Measurements from ENCODE around the gene SBF1.

SBF1 gene

GRCh38 chr22:50485221-50486131, 10.6 kb upstream of the SBF1 start:
- no peak for DNase-seq (ENCODE audit: low read depth in 1 of 2, low spot score in 1 of 2)

DNA sequence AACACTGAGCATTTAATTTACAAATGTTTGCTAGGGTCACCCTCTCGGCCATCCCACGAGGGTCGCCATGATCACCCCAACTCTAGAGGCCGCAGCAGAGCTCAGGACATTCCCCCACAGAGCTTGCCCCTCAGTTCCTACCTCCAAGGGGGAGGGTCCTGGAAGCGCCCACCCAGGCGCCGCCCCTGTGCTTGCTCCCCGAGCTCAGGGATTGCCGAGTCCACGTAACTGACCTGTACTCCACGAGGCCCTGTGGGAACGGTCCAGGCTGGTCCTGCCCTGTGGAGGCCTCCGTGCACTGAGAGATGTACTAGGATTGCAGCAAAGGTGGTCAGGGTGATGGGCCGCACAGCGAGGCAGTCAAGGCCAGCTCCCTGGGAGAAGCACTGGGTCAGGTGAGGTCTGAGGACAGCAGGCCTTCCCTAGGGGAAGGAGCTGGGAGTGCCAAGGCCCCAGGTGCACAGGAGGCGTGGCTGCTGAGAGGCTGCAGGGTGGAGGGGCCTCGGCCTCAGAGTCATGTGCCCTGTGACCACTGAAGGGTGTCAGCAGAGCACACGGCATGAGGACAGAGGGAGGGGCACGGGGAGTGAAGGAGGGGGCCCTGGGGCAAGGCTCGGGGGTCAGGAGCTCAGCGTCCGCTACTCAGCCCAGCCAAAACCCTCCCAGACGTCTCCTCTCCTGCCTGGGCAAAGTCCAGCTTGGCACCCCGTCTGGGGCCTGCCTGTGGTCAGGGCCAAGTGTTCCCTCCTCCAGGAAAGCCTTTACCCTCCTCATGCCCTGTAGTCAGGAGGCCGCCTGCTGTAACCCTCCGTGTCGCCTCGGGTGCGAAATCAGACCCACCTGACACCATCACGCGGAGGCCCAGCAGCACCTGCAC, 9.4 kb upstream of the SBF1 start:
- DNase-seq (ENCODE audit: low read depth in 1 of 2, low spot score in 1 of 2) = no peak

DNA sequence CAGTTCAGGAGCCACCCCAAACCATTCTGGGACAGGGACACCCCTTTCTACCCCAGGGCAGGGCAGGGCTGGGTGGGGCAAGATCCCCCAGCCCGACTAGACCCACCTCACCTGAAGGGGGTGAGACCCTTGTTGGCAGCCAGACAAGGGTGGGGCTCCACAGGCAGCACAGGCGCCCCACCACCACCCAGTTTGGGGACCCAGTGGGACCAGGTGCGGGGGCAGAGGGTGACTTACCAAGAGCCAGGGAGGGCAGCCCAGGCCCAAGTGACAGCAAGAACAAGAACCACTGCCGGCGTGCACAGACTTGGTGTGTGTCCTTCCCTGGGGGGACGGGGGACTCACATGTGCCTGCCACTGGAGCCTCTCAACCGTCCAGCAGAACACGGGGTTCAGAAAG, 8.7 kb upstream of the SBF1 start:
- no peak for DNase-seq (ENCODE audit: low read depth in 1 of 2, low spot score in 1 of 2)

DNA sequence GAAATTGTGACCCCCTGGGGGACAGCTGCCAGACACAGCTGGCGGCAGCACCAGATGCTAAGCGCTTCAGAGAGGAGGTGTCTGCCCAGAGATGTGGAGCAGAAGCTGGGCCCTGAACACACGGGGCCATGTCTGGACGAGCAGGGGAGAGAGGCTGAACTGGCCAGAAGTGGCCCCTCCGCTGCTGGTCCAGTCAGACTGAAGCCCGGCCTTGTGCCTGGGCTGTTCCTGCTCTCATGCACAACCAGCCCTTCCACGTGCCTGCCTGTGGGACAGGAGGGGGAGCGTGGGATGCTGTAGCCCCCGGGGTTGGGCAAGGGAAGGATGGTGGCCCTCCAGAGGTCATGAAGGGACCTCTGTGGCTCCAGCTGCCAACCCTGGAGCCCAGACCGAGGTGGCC, 8.3 kb upstream of the SBF1 start:
- no peak for DNase-seq (ENCODE audit: low read depth in 1 of 2, low spot score in 1 of 2)

DNA sequence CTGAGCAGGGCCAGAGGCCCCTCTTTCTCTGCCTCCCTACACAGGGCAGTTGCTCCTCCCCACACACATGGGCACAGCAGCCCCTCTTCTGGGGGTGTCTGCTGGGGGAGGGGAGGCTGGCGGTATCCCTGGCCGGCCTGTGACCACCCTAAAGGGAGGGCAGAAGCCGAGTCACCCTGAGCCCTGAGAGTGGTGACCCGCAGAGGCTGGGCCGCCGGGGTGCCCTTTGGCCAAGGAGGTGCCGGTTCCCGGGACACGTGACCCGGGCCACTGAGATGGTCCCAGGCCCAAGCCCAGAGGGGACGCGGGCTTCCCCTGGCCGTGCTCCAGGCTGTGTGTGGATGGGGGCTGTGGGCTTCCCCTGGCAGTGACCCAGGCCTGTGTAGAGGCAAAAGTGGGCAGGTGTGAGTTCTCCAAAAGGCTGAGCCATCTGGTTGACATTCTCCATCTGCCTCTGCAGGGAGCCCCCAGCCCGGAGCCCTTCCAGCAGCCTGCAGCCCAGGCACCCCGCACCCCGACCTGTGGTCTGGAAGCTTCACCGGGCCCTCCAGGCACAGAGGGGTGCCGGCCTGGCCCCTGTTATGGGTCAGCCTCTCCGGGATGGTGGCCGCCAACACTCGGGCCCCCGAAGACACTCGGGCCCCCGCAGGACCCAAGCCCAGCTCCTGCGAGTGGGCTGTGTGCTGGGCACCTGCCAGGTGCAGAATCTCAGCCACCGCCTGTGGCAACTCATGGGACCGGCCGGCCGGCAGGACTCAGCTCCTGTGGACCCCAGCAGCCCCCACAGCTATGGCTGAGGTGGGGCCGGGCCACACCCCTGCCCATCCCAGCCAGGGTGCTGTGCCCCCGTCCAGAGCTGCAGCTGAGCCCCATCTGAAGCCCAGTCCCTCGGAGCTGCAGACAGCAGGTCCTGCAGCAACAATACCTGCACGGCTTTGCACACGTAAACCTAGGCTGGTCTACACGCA, 7.6 kb upstream of the SBF1 start:
- DNase-seq (ENCODE audit: low read depth in 1 of 2, low spot score in 1 of 2) = no peak

DNA sequence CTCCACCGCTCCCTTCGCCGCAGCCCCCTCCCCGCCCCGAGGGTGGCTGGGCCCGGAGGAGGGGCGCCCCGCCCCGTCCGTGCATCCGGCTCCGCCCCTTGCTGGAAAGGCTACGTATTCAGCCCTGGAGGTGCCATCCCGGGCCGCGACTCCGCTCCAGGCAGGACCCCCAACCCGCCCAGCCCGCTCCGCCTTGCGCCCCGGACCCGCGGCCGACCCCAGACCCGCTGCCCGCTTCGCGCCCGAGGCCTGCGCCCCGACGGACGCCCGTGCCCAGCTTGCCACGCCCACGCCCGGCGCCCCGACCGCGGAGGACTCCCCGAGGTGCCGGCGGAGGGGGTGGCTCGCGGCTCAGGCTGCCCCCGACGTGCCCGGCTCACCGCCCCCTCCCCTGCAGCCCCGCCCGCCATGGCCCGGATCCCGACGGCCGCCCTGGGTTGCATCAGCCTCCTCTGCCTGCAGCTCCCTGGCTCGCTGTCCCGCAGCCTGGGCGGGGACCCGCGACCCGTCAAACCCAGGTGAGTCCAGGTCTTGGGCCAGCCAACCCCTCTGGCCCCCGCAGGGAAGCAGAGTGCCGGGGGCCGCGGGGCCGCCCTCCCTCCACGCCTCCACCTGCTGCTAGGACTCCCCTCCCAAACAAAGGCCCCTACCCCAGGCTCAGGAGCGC, 6.7 kb upstream of the SBF1 start, which contains the start of gene ADM2:
ADM2 (plus strand) TSS at position 104 of the 667 bp plus-strand sequence; CDS start at position 409, 305 bp downstream.
- DNase-seq (ENCODE audit: low read depth in 1 of 2, low spot score in 1 of 2) = peak; percentile 50 to 60

- DNase-seq (ENCODE audit: low read depth in 1 of 2, low spot score in 1 of 2) = no peak
These were observed 6.2 kb upstream of the SBF1 start for GRCh38 chr22:50481045-50481439.

- no peak for DNase-seq (ENCODE audit: low read depth in 1 of 2, low spot score in 1 of 2)
These were observed 4.9 kb upstream of the SBF1 start for GRCh38 chr22:50479721-50480120.

- DNase-seq (ENCODE audit: low read depth in 1 of 2, low spot score in 1 of 2) = no peak
These were observed 3.1 kb upstream of the SBF1 start for GRCh38 chr22:50477923-50478322.

DNA sequence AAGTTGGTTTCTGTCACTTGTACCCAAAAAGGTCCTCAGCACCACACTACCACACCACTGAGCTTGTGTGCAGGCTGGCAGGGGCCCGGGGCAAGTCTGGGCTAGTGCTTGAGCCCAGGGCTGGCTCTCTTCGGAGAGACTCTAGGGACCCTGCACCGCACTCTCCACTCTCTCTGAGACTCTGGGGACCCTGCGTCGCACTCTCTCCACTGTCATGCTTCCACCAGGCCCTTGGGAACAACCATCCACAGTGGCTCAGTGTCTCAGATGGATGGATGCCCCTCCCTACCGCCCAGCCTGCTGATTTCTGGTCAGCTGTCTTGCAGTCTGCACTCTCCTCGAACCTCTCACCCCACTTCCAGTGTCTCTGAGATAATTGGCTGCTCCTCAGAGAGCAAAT, 2.0 kb upstream of the SBF1 start:
- no peak for DNase-seq (ENCODE audit: low read depth in 1 of 2, low spot score in 1 of 2)

- no peak for DNase-seq (ENCODE audit: low read depth in 1 of 2, low spot score in 1 of 2)
These were observed 792 bp upstream of the SBF1 start for GRCh38 chr22:50475652-50476002.

DNA sequence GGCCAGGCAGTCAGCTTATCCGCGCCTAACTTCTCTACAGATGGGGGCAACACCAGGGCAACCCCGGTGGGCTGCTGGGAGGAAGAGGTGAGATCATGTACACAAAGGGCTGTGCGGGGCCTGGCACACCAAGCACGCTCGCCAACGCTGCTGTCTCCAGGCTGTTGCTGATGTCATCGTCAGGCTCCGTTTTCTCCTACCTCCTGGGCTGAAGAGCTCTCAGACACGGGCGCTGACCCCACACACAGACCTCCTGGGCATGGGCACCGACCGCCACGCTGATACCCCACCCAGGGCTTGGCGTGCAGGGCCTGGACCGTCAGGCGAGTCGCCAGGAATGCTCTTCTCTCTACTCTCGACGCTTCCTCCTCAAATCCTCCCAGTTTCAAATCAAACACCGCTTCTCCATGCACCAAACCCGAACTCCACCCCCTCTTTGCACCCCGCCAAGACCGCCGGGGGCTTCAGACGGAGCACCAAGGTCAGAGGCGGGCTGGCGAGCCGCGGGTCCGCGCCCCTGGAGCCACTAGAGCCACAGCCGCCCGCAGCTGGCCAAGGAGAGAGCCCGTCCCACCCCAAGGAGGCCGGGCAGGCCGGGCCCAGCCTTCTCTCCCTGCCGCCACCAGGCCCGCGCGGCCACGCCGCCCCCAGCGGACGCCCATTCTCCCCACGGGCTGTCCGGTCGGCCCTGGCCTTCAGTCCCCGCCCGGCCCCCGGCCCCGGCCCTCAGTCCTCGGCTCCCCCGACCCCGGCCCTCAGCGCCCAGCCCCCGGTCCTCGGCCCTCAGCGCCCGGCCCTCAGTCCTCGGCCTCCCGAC, 772 bp downstream of the SBF1 start:
- no peak for DNase-seq (ENCODE audit: low read depth in 1 of 2, low spot score in 1 of 2)

DNA sequence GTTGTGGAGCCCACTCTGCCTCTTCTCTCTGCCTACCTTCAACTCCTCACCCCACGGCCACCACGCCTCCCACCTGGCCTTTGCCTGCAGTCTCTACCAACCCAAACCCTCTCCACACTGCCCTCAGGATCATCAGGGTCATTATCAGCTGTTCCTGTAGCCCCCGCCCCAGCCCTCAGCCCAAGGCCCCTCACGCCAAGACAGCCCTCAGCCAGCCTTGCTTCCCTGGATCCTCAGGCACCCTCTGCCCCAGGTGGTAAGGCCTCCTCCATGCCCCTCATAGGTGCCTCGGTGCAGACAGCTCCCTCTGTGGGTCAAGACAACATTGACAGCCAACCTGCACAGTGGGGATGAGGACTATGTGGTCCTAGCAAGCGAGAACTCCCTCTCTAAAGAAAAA, 1.7 kb downstream of the SBF1 start:
- DNase-seq (ENCODE audit: low read depth in 1 of 2, low spot score in 1 of 2) = no peak

DNA sequence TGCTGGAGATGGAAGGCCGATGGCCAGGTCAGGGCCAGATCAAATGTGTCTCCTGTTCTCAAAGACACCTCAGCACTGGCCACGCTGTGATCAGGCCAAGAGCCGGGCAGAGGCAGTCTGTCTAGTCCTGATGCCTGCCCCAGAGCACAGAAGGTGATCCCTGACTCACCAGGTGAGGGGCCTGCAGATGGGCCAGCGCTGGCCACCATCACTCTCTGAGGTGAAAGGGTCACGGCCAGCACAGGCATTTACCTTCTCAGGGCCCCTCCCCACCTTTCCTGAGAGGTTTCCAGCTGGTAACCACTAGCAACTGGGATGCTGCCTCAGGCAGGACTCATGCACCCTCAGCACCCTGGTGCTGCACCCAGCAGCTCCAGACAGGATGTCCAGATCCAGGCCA, 2.9 kb downstream of the SBF1 start:
- no peak for DNase-seq (ENCODE audit: low read depth in 1 of 2, low spot score in 1 of 2)

DNA sequence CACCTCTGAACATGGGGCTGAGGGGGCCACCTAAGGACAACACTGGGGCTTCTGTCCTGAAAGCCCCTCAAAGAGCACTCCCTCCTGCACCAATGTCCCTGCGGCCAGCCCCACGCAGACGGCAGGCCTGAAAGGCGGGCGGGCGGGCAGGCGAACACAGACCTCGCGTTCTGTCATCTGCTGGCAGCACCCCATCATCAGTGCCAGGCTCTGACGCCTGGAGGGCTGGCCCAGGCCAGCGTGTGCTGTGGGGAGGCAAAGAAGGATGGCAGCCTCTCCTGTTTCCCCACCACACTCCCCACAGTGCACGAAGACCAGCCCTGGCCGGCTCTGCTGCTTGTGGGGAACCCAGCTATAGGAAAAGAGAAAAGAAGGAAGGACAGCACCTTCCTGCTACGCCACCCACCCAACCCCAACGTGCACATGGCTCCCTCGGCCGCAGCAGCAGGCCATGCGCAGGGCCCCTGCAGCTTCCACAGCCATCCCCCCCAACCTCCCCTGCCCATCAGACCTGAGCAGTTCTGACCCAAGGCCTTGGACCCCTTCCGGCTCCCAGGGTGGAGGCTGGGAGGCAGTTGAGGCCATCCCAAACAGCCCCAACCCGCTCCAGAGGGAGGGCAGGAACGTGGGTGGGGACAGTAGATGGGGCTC, 3.5 kb downstream of the SBF1 start:
- no peak for DNase-seq (ENCODE audit: low read depth in 1 of 2, low spot score in 1 of 2)

DNA sequence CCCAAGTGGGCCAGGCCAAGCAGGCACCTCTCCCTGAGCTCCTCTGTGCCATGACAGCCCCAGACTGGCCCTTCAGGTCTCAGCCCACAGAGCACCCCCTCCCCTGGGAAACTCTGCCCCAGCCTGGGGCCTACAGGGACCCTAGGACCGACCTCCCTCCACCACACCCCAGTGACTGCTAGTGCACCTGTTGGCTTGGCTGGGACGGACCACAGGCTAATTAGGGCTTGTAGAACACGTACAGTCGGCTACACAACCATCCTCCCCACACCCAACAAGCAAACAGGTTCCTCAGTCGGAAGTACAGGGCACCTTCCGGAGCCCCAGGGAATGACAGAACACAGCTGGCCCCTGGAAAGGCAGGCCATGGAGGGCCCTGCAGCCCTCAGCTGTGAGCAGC, 4.3 kb downstream of the SBF1 start:
- no peak for DNase-seq (ENCODE audit: low read depth in 1 of 2, low spot score in 1 of 2)

DNA sequence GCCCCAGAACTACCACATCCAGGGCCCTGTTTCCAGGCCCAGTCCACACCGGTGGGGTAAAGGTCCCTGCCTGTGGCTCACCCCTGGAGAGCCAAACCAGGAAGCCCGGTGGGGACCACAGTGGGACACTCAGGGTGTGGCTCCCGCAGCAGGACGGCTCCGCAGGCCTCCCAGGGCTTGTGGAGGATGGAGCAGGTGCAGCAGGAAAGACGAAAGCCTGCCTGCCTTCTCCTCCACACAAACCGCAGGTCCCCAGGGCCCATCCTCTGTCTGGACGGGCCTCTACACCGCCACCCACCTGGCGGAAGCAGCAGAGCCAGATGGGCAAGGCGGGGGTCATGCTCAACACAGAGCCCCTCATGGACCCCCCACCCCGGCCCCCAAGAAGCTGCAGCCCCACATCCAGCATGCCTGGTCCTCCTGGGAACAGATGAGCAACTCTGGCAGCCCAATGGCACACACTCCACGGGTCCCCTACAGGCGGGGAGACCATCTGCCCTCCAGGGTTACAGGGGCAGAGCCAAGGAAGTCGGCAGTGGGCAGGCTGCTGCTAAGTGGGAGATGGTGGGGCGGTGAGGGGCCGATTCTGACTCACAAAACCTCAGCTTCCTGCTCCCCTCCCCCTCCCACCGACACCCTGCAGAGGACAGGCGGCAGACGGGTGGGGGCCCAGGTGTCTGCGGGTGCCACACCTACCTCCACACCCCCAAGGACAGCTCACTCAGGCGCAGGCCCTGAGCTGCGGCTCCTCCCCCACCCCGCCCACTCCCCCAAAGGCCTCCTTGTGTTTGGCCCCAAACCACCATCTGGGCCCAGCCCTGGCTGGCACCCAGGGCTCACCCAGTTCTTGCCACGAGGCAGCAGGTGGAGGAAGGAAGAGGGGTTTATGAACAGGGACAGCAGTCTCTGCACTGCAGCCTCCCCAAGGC, 5.2 kb downstream of the SBF1 start:
- DNase-seq (ENCODE audit: low read depth in 1 of 2, low spot score in 1 of 2) = peak; percentile 81 to 94

- DNase-seq (ENCODE audit: low read depth in 1 of 2, low spot score in 1 of 2) = no peak
These were observed 6.2 kb downstream of the SBF1 start for GRCh38 chr22:50468626-50469025.

Measured in stimulated activated CD4-positive, alpha-beta T cell treated with anti-CD3 and anti-CD28 coated beads, Interleukin-15, amount 100 ng/mL, for 1 hour (primary cell).